Endothelial cell of umbilical vein (primary cell): ENCODE data around the gene TOP1.

ENCODE experiments used
- EZH2 ChIP-seq: IDR thresholded peaks from 2 replicates; pipeline ENCODE4 v1.6.1; 2012; ENCODE audit warnings: borderline replicate concordance, low read depth, mild to moderate bottlenecking, moderate library complexity, low read length, inconsistent platforms; ENCODE audit not compliant: severe bottlenecking
- FOS ChIP-seq: IDR thresholded peaks from 2 replicates; pipeline ENCODE4 v1.6.1; 2011; ENCODE audit warnings: mild to moderate bottlenecking, low read length, moderate library complexity, borderline replicate concordance; ENCODE audit not compliant: insufficient read depth
- JUN ChIP-seq: IDR thresholded peaks from 2 replicates; pipeline ENCODE4 v1.6.1; 2011; ENCODE audit warnings: borderline replicate concordance, low read depth; ENCODE audit not compliant: insufficient read length, insufficient read depth
- POLR2A ChIP-seq: IDR thresholded peaks from 2 replicates; pipeline ENCODE4 v1.6.1; 2012; ENCODE audit warnings: low read depth, mild to moderate bottlenecking, control low read depth, low read length
- POLR2AphosphoS5 ChIP-seq: IDR thresholded peaks from 2 replicates; pipeline ENCODE4 v1.6.1; 2012; ENCODE audit warnings: low read depth, mild to moderate bottlenecking, control low read depth, low read length, moderate library complexity; ENCODE audit not compliant: insufficient read depth
- TF ChIP-seq, protein P1 (sequence below), 2 donors: IDR thresholded peaks; 1 replicate in 1 of 2; 2 replicates in 1 of 2; pipeline ENCODE4 v1.5.1; 2011; ENCODE audit warnings: low read length in 2 of 2, mild to moderate bottlenecking in 2 of 2, moderate library complexity in 2 of 2, control low read depth in 1 of 2, inconsistent platforms in 1 of 2, low read depth in 1 of 2; ENCODE audit not compliant: insufficient read depth in 1 of 2; ENCODE audit errors: extremely low read depth in 1 of 2

DNA sequence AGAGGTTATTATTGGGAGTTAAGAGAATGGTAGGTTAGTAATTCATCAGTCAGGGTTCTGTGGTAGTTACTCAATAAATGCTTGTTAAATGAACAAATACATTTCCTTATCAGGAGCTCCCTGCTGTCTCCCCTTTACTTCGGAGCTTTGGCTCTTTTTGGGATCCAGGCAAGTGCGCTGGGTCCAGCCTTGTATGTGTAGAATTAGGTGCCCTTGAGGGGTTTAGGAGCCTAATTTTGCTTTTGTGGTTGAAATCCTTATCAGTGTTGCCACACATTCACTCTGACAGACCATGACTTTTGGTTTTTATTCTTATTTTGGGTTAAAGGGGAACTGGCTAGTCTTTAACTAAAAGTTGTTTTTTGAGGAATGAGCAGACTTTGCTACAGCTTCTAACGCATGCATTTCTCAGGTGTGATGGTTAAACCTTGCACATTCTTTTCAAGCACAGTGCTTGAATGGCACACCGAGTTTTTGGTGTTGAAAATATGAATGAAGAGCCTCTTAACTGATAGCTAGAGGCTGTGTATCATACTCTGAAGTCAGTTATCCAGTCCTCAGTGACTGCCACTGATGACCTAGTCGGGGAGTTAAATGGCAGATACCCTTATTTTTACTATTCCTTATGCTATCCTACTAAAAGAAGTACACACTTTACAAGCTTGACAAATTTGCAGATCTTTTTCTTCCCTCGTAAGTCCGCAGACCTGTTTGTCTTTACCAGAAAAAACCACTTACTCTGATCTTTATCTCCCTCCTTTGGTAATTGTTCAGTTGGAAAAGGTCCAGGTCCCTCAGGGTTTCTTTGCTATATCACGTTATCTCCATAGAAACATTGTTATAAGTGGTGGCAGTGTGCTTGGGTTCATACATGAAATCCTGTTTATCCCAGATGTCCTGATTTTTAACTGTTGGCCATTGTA lies 58.0 kb downstream of the TOP1 start:
- TF ChIP-seq, protein P1, sequence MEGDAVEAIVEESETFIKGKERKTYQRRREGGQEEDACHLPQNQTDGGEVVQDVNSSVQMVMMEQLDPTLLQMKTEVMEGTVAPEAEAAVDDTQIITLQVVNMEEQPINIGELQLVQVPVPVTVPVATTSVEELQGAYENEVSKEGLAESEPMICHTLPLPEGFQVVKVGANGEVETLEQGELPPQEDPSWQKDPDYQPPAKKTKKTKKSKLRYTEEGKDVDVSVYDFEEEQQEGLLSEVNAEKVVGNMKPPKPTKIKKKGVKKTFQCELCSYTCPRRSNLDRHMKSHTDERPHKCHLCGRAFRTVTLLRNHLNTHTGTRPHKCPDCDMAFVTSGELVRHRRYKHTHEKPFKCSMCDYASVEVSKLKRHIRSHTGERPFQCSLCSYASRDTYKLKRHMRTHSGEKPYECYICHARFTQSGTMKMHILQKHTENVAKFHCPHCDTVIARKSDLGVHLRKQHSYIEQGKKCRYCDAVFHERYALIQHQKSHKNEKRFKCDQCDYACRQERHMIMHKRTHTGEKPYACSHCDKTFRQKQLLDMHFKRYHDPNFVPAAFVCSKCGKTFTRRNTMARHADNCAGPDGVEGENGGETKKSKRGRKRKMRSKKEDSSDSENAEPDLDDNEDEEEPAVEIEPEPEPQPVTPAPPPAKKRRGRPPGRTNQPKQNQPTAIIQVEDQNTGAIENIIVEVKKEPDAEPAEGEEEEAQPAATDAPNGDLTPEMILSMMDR (IDR thresholded peaks at IDR 0.05; ENCODE audit: extremely low read depth in 1 of 2, insufficient read depth in 1 of 2, low read depth in 1 of 2, low read length in 2 of 2), result no peak
- TF ChIP-seq POLR2A (no peak), POLR2AphosphoS5 (no peak), JUN (no peak), EZH2 (no peak), FOS (no peak)
